NB4 (cell line): ENCODE data around the gene KRT1.

Source experiments
- DNase-seq: peaks from one replicate; pipeline ENCODE4 v3.0.0; 2010; ENCODE audit warnings: low read depth
- H3K4me3 ChIP-seq: one replicate; pipeline ENCODE4 v1.5.1; 2011; ENCODE audit warnings: mild to moderate bottlenecking, low read depth, low read length, moderate library complexity
- MYC ChIP-seq: IDR thresholded peaks from 2 replicates; pipeline ENCODE4 v1.6.1; 2011; ENCODE audit warnings: low read depth, low read length
- POLR2A ChIP-seq: IDR thresholded peaks from 2 replicates; pipeline ENCODE4 v1.6.1; 2011; ENCODE audit warnings: mild to moderate bottlenecking; ENCODE audit not compliant: insufficient read length; ENCODE audit errors: extremely low read depth
- TF ChIP-seq, protein P1 (sequence below): IDR thresholded peaks from 2 replicates; pipeline ENCODE4 v1.6.1; 2011; ENCODE audit warnings: low read depth, low read length
- TF ChIP-seq, protein P2 (sequence below): IDR thresholded peaks from one replicate; pipeline ENCODE4 v1.5.1; 2012; ENCODE audit warnings: low read depth, low read length

KRT1 gene

DNA sequence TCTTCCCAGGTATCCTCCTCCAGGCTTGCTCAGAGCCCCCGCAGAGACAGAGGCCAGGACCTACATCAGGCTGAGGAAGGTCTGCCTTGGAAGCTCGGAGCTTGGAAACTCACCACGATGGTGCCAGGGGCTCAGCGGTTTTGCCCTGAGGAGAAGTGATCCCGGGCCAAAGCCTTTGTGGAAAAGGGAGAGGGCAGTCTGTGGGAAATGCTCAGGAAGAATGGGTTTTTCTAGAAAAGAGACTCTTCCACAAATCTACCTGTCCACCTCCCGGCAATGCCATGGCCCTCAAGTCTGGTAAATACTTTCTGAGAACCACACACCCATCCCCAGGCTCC lies 36.2 kb downstream of the KRT1 start:
- TF ChIP-seq, protein P1, sequence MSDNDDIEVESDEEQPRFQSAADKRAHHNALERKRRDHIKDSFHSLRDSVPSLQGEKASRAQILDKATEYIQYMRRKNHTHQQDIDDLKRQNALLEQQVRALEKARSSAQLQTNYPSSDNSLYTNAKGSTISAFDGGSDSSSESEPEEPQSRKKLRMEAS: no peak
- TF ChIP-seq MYC (no peak), POLR2A (no peak)
- TF ChIP-seq, protein P2, sequence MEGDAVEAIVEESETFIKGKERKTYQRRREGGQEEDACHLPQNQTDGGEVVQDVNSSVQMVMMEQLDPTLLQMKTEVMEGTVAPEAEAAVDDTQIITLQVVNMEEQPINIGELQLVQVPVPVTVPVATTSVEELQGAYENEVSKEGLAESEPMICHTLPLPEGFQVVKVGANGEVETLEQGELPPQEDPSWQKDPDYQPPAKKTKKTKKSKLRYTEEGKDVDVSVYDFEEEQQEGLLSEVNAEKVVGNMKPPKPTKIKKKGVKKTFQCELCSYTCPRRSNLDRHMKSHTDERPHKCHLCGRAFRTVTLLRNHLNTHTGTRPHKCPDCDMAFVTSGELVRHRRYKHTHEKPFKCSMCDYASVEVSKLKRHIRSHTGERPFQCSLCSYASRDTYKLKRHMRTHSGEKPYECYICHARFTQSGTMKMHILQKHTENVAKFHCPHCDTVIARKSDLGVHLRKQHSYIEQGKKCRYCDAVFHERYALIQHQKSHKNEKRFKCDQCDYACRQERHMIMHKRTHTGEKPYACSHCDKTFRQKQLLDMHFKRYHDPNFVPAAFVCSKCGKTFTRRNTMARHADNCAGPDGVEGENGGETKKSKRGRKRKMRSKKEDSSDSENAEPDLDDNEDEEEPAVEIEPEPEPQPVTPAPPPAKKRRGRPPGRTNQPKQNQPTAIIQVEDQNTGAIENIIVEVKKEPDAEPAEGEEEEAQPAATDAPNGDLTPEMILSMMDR: no peak
- H3K4me3 ChIP-seq: no peak overlapping the region
- no peak for DNase-seq

DNA sequence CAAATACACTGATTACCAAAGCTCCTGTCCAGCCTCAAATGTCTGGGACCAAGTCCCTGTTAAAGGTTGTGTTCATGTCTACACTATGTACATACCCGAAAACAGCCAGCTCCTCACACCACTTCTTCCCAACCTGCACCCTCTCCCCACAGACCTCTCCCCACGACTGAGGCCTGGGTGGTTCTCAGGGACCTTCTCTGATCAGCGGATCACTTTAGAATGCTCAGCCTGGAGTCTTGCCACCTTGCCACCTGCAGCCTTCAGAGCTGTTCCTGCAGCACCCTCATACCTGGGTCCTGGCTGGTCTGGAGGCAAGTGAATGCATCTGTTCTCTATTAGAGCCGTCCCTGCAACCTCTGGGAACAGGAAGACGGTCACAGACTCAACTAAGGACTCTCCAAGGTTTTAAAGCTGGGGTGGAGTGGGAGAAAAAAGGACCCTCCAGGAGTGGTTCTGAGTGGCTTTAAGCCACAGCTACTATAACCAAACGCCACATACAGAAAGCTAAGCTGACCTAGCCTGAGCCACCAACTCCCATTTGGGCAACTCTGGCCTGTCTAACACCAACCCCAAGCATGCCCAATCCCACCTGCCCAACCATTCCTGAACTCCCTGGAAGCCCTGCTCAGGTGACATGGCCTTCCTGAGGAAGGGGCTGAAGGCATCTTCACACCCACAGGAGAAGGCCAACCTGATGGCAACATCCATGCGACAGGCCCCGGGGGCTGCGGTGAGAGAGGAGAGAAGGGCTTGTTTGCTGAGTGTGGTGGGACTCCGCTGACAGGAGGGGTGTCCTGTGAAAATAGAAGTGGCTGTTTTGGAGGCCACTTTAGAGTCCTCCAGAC lies 36.8 kb downstream of the KRT1 start:
- no peak for DNase-seq
- H3K4me3 ChIP-seq: no peak overlapping the region
- no peak for TF ChIP-seq POLR2A
- TF ChIP-seq MYC: no peak
- TF ChIP-seq, protein P1: no peak
- TF ChIP-seq, protein P2: no peak

DNA sequence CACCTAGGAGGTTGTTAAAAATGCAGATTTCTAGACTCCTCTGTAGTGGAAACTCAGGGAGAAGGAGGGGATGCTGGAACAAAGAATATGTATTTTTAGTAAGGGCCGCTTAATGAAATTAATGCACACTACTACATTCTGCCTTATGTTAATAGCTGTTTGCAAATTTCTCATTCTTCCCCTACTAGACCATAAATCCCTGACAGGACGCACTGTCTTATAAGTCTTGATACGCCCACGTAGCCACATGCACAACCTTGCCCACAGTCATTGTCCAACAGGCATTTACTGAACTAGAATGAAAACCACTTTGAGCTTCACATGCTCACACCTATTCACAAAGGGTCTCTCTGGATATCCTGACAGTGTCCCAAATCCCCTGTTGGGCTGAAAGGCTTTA lies 38.7 kb downstream of the KRT1 start:
- H3K4me3 ChIP-seq: no peak overlapping the region
- TF ChIP-seq, protein P1: no peak
- TF ChIP-seq POLR2A (no peak), MYC (no peak)
- TF ChIP-seq, protein P2: no peak
- DNase-seq: no peak

DNA sequence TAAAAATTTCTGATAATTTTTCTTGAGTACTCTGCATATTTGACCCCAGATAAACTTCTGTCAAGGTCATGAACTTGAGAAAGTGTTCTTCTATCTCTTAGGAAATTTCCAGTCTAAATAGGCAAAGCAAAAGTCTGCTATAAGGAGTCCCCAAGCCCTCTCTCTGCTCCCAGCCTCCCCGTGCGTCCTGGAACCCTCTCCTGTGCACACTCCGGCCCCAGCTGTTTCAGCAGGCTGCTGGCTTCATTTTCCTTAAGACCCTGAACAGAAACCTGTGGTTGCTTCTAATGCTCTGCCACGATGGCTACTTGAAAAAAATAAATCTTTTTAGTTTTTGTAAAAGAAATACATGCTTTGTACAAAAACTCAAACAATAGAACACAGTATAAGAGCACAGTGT lies 42.9 kb downstream of the KRT1 start:
- TF ChIP-seq, protein P2: no peak
- TF ChIP-seq, protein P1: no peak
- TF ChIP-seq MYC (no peak), POLR2A (no peak)
- no peak overlapping the region for H3K4me3 ChIP-seq
- DNase-seq: no peak

DNA sequence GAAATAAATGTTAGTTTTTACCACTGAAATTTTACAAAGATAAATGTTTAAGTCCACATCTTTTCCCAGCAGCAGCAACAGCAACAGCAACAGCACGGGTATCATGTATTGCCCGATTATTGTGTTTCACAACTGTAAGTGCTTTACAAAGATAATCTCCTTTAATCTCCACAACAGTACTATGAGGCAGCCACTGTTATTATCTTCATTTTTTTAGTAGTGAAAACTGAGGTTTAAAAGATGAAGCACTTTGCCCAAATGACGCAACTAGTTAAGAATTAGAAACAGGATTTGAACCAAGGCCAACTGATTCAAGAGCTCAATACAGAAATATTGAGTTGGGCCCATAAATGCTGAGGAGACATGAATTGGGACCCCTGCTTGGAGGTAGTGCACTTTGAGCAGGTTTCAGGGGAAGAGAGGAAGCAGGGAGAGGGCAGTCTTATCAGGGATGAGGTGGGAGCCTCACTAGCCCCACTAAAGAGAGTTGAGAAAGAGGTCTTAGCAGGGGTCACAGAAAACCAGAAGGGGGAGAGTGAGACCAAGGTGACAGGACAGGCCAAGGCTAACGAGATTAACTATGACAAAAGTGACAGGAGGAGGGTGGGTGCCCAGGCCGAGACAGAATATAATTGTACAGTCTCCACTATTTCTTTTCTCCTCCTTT lies 43.5 kb downstream of the KRT1 start:
- TF ChIP-seq, protein P2: no peak
- DNase-seq: no peak
- H3K4me3 ChIP-seq: no peak overlapping the region
